Endometrial microvascular endothelial cells (primary cell): ENCODE data around the gene TBL1X. TPM values are rescaled to one million over a fixed set of nuclear protein-coding genes. Genes with fewer than 3 reads are reported as not detected.

Source experiments
- in situ Hi-C: cut with HindIII; loops from 2 replicates; pipeline ENCODE4 v1.10.0; 2017; ENCODE audit warnings: low sequenced_read_pairs, low pct_unique_long_range_greater_than_20kb; ENCODE audit errors: inconsistent ontology term
- total RNA-seq: library from RNA; depleted of rRNA; stranded (reverse); fragments of >200 nt; gene quantifications from one replicate; pipeline ENCODE4 v1.2.3, GENCODE V29; 2015; ENCODE audit errors: inconsistent ontology term

TBL1X gene
- total RNA-seq, 1 donor from 2014 or later = 33.8 TPM

GRCh38 chrX:9670136-9670814 is 205.4 kb downstream of the TBL1X start:
- in situ Hi-C loops = no loop called here

GRCh38 chrX:9671998-9672397 is 207.1 kb downstream of the TBL1X start:
- in situ Hi-C loops = no loop called here

- in situ Hi-C loops = no loop called here
These were observed 211.4 kb downstream of the TBL1X start for GRCh38 chrX:9676306-9676705.

- in situ Hi-C loops = no loop called here
These were observed 211.9 kb downstream of the TBL1X start for GRCh38 chrX:9676738-9677097.

- in situ Hi-C loops = no loop called here
These were observed 212.4 kb downstream of the TBL1X start for GRCh38 chrX:9677098-9677739.

GRCh38 chrX:9678215-9678965 is 213.5 kb downstream of the TBL1X start:
- in situ Hi-C loops = no loop called here

- in situ Hi-C loops = no loop called here
These were observed 216.2 kb downstream of the TBL1X start for GRCh38 chrX:9681011-9681410.

- in situ Hi-C loops = no loop called here
These were observed 216.6 kb downstream of the TBL1X start for GRCh38 chrX:9681422-9681821.

- in situ Hi-C loops = no loop called here
These were observed 217.6 kb downstream of the TBL1X start for GRCh38 chrX:9682456-9682855.

GRCh38 chrX:9682861-9683260 is 218.0 kb downstream of the TBL1X start:
- in situ Hi-C loops = no loop called here

- in situ Hi-C loops = no loop called here
These were observed 218.5 kb downstream of the TBL1X start for GRCh38 chrX:9683350-9683749.

GRCh38 chrX:9687899-9688298 is 223.0 kb downstream of the TBL1X start:
- in situ Hi-C loops = no loop called here

- in situ Hi-C loops = no loop called here
These were observed 224.0 kb downstream of the TBL1X start for GRCh38 chrX:9688833-9689232.

- in situ Hi-C loops = no loop called here
These were observed 225.2 kb downstream of the TBL1X start for GRCh38 chrX:9690046-9690445.

GRCh38 chrX:9693307-9694001 is 228.6 kb downstream of the TBL1X start:
- in situ Hi-C loops = no loop called here

- in situ Hi-C loops = no loop called here
These were observed 233.7 kb downstream of the TBL1X start for GRCh38 chrX:9698576-9698975.

GRCh38 chrX:9700555-9700954 is 235.7 kb downstream of the TBL1X start:
- in situ Hi-C loops = no loop called here

GRCh38 chrX:9701790-9702189 is 236.9 kb downstream of the TBL1X start:
- in situ Hi-C loops = no loop called here

- in situ Hi-C loops = no loop called here
These were observed 238.5 kb downstream of the TBL1X start for GRCh38 chrX:9703406-9703805.
